Astrocyte of the cerebellum (primary cell): Measurements from ENCODE around the gene ATXN1.
A peak's percentile ranks its signal among the peaks of the same experiment; 100 is the strongest.

Experiments
- DNase-seq: peaks from one replicate; pipeline ENCODE4 v3.0.0-alpha.2; 2011; ENCODE audit warnings: low read depth
- H3K4me3 ChIP-seq: 2 replicates; pipeline ENCODE4 v1.5.1; 2011; ENCODE audit warnings: mild to moderate bottlenecking, low read depth, low read length, moderate library complexity
- in situ Hi-C: cut with HindIII; loops from 2 replicates; pipeline ENCODE4 v1.10.0; 2017; ENCODE audit warnings: low sequenced_read_pairs
- TF ChIP-seq, protein P1 (sequence below): IDR thresholded peaks from 2 replicates; pipeline ENCODE4 v1.5.1; 2012; ENCODE audit warnings: low read length, low read depth, moderate library complexity, mild to moderate bottlenecking; ENCODE audit errors: missing control alignments

ATXN1 gene

DNA sequence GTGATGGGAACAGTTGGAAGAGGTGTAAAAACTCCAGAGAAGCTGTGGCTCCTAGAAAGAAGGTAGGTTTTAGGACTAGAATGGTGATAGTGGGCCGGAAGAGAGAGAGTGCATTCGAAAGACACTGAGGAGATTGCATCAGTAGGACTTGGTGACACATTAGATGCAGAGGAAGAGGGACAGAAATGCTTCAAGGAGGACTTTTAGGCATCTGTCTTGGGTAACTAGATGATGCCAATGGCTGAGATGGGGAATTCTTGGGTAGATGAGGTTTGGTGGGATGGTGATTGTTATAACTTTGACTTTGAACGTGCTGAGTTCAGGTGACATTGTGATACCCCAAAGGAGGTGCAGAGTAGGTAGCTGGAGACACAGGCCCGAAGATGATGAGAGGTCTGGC lies 326.4 kb downstream of the ATXN1 start:
- no peak for DNase-seq
- no peak overlapping the region for H3K4me3 ChIP-seq
- TF ChIP-seq, protein P1, sequence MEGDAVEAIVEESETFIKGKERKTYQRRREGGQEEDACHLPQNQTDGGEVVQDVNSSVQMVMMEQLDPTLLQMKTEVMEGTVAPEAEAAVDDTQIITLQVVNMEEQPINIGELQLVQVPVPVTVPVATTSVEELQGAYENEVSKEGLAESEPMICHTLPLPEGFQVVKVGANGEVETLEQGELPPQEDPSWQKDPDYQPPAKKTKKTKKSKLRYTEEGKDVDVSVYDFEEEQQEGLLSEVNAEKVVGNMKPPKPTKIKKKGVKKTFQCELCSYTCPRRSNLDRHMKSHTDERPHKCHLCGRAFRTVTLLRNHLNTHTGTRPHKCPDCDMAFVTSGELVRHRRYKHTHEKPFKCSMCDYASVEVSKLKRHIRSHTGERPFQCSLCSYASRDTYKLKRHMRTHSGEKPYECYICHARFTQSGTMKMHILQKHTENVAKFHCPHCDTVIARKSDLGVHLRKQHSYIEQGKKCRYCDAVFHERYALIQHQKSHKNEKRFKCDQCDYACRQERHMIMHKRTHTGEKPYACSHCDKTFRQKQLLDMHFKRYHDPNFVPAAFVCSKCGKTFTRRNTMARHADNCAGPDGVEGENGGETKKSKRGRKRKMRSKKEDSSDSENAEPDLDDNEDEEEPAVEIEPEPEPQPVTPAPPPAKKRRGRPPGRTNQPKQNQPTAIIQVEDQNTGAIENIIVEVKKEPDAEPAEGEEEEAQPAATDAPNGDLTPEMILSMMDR, result no peak
- in situ Hi-C loops, result no loop called here

DNA sequence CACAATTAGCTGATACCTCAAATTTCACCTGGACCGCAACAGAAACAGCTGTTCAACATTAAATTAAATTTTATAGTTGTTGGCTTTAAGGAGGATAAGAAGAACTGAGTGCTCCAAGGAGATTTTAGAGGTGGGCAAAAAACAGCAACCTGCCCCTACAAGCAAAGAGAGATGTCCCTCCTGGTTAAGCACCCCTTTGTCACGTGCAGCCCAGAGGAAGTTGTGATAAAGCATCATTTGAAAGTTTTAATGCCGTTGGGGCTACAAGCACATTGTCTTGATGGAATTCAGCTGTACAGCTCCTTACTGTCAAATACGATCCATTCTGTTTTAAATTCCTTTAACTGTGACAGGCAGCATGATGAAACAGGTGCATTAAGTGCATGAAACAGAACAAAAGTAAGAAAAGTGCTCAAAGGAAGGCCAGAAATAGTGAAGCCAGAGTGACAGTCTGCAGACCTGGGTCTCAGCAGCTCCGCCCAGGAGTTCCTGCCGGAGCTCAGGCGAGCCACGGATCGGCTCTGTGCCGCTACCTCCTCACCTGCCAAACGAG lies 327.8 kb downstream of the ATXN1 start:
- no peak overlapping the region for H3K4me3 ChIP-seq
- in situ Hi-C loops, result no loop called here
- TF ChIP-seq, protein P1, result no peak
- no peak for DNase-seq

DNA sequence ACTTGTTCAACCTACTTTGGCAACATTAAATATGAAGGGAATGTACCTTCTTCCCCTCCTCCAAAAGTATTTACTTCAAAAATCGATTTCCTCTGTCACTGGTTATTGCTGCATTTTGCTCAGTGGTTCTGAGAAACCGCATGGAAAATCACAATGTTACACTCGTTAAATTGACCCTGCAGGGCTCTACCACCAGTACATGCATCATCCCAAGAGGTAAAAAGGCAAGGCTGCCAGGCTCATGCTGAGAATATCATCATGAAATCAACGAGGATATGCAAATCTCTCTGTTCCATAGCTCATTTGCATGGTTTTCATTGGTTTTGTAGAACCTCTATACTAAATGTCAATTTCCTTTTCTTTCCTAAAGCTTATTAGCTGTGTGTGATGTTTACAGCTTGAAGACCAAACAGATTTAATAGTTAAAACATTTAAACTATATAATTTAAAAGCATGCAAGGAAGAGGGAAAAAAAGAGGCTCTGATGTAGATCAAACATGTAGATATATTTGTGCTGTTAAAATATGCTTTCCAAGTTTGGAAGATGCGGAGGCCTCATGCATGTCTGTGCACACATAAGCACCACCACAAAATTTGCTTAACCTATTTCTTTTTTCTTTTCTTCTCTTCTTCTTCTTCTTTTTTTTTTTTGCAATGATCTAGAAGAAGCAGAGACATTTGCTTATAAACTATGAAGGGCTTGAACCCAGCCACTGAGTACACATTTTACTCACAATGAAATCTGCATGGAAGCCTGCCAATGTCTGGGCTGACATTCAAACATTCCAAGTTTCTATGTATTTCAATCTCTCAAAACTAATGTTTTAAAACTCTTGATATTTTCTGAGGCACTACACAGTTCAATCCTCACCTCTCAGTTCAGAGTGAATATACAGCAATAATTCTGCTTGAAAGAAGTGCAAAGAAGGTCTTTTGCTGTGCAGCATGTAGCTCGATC lies 328.9 kb downstream of the ATXN1 start:
- in situ Hi-C loops, result no loop called here
- no peak overlapping the region for H3K4me3 ChIP-seq
- TF ChIP-seq, protein P1, result no peak
- peak; percentile 89 for DNase-seq

DNA sequence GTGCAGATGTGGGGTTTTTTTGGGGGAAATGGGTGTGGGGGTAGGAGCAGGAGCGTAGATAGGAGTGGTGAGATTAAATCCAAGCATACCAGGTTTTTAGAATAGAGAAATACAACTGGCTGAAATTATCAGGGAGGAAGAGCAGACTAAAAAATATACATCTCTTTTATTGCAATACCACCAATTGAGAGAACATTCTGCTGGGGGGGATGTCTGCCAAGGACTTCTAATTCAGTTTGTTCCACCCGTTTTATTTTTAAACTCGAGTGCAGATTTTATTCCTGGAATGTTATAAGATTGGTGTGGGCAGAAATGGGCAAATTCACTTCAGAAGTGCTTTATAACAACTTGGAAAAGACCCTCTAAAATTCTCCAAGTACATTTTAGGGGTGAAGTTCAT lies 330.2 kb downstream of the ATXN1 start:
- TF ChIP-seq, protein P1, result no peak
- no peak for DNase-seq
- no peak overlapping the region for H3K4me3 ChIP-seq
- in situ Hi-C loops, result no loop called here

DNA sequence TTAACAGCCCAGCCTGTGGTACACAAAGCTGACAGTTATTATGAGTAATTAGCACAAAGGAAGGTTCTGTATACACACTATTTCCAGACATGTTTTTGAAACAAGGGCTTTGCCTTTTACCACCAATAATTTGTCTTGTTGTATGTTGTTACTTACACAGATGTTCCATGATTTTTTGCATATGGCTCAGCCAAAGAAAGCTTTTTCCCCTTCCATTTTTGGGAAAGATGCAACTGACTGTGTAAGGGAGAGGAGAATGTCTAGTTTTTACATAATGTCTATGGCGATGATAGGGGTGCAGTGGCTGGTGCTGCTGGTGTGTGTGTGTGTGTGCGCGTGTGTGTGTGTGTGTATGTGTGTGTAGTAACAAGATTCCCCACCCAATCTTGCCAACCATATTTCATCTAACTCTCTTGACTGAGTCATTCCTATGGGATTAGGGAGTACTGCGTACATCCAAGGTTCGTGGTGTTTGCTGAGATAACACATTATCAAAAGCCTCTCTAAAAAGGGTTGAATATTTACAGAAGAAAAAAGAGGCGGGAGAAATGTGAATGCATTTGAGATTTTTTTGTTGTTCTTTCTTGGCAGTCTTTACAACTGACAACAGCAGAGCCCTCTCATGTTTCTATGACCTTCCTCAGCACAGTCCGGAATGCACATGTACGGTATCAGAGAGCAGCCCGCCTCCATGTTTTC lies 330.7 kb downstream of the ATXN1 start:
- in situ Hi-C loops, result no loop called here
- TF ChIP-seq, protein P1, result no peak
- no peak for DNase-seq
- H3K4me3 ChIP-seq, result no peak overlapping the region

DNA sequence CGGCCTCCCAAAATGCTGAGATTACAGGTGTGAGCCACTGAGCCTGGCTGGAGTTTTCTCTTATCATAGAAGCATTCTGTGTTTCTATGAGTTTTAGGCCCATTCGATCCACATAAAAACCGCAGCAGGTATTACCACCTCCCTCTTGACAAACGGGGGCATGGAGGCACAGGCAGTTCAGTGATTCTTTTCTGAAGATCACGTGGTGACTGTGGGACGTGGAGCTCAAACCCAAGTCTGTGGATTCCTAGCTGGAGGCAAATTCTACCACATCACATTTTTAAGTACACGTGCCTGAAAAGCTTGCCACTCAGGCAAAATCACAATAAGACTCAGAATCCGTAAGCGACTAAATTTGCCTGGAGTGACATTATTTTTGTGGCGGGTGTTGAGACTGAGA lies 331.6 kb downstream of the ATXN1 start:
- in situ Hi-C loops, result no loop called here
- no peak for DNase-seq
- H3K4me3 ChIP-seq, result no peak overlapping the region
- TF ChIP-seq, protein P1, result no peak
